Suprapubic skin (tissue), 3 donors: ENCODE results near the gene CASTOR1.

Experiments used
- POLR2AphosphoS5 ChIP-seq, 3 donors: sonication (generic); formaldehyde crosslinking; IDR thresholded peaks; one replicate each; pipeline ENCODE4 v1.6.1; 2017; ENCODE audit warnings: antibody characterized with exemption in 3 of 3
- TF ChIP-seq, protein P1 (sequence below), 2 donors: fragments of 200-600 bp in 1 of 2; fragments of 450-650 bp in 1 of 2; sonication (generic) in 1 of 2; IDR thresholded peaks; one replicate each; pipeline ENCODE4 v1.5.1; 2016 to 2019; ENCODE audit warnings: antibody characterized with exemption in 2 of 2, mild to moderate bottlenecking in 1 of 2, moderate library complexity in 1 of 2

DNA sequence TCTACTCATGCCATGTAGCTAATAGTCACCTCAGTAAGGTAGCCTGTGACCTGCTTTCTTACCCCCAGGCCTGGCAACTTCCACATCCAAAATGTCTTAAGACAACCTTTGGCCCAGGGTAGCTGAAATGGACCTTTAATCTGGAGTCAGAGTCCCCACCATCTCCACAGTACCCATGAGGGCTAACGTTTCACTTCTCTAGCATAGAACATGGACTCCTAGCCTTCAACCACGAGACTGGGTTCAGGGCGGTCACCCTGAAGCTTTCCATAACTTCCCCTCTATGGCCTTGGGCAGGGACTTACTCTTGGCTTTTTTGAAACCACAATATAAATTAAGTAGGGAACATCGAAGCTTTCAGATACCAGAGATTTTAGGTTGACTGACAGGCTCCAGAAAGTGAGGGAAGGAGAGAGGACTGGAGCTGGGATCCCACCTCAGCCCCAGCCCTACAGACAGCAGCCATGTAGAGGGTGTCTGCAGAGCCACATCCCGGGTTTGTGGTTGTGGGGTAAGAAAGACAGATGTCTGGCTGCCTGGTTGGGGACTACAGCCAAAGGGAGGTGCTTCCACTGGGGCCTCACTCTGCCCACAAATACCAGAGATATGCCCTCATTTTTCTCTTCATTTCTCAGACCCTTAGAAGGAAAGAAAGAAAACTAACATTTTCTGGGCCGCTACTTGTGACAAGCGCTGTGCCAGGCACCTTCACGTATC, 34.9 kb upstream of the CASTOR1 start:
- no peak for TF ChIP-seq POLR2AphosphoS5 (IDR thresholded peaks at IDR 0.05)
- TF ChIP-seq, protein P1, sequence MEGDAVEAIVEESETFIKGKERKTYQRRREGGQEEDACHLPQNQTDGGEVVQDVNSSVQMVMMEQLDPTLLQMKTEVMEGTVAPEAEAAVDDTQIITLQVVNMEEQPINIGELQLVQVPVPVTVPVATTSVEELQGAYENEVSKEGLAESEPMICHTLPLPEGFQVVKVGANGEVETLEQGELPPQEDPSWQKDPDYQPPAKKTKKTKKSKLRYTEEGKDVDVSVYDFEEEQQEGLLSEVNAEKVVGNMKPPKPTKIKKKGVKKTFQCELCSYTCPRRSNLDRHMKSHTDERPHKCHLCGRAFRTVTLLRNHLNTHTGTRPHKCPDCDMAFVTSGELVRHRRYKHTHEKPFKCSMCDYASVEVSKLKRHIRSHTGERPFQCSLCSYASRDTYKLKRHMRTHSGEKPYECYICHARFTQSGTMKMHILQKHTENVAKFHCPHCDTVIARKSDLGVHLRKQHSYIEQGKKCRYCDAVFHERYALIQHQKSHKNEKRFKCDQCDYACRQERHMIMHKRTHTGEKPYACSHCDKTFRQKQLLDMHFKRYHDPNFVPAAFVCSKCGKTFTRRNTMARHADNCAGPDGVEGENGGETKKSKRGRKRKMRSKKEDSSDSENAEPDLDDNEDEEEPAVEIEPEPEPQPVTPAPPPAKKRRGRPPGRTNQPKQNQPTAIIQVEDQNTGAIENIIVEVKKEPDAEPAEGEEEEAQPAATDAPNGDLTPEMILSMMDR (IDR thresholded peaks at IDR 0.05), result no peak
